Measurements from ENCODE around the gene IGFBP1.
A peak's percentile ranks its signal among the peaks of the same experiment; 100 is the strongest.

Gene IGFBP1

GRCh38 chr7:45909561-45909960 lies 21.3 kb downstream of the IGFBP1 start:
- no peak for DNase-seq

GRCh38 chr7:45910855-45911254 lies 22.6 kb downstream of the IGFBP1 start:
- no peak for DNase-seq

- no peak for DNase-seq
Measured at GRCh38 chr7:45911311-45911710, 23.0 kb downstream of the IGFBP1 start.

GRCh38 chr7:45912972-45913371 lies 24.7 kb downstream of the IGFBP1 start:
- no peak for DNase-seq

- no peak for DNase-seq
Measured at GRCh38 chr7:45914911-45915310, 26.6 kb downstream of the IGFBP1 start.

GRCh38 chr7:45915606-45916005 lies 27.3 kb downstream of the IGFBP1 start:
- DNase-seq = no peak

- no peak for DNase-seq
Measured at GRCh38 chr7:45917064-45917463, 28.8 kb downstream of the IGFBP1 start.

GRCh38 chr7:45917658-45918057 lies 29.4 kb downstream of the IGFBP1 start:
- peak; percentile 49 to 58 for DNase-seq

- no peak for DNase-seq
Measured at GRCh38 chr7:45918556-45918955, 30.3 kb downstream of the IGFBP1 start.

- peak in 1 of 2 donors; percentile 10 for DNase-seq
Measured at GRCh38 chr7:45919231-45919784, 31.0 kb downstream of the IGFBP1 start.

GRCh38 chr7:45919993-45920459 lies 31.7 kb downstream of the IGFBP1 start:
- no peak for DNase-seq

GRCh38 chr7:45920502-45921380 lies 32.5 kb downstream of the IGFBP1 start, which contains the start of gene IGFBP3:
IGFBP3 (minus strand) TSS chr7:45921272; CDS start chr7:45921140, 132 bp downstream.
- DNase-seq = no peak

- DNase-seq = no peak
Measured at GRCh38 chr7:45921381-45921698, 33.1 kb downstream of the IGFBP1 start.

- DNase-seq = peak in 1 of 2 donors; percentile 31
Measured at GRCh38 chr7:45921699-45922519, 33.6 kb downstream of the IGFBP1 start.

GRCh38 chr7:45922810-45923209 lies 34.5 kb downstream of the IGFBP1 start:
- no peak for DNase-seq

- peak; percentile 51 to 64 for DNase-seq
Measured at GRCh38 chr7:45923290-45923689, 35.0 kb downstream of the IGFBP1 start.

GRCh38 chr7:45923818-45924217 lies 35.5 kb downstream of the IGFBP1 start:
- DNase-seq = no peak

- DNase-seq = no peak
Measured at GRCh38 chr7:45924283-45924682, 36.0 kb downstream of the IGFBP1 start.

GRCh38 chr7:45927721-45928120 lies 39.4 kb downstream of the IGFBP1 start:
- DNase-seq = no peak

- DNase-seq = no peak
Measured at GRCh38 chr7:45930967-45931366, 42.7 kb downstream of the IGFBP1 start.

GRCh38 chr7:45937301-45937700 lies 49.0 kb downstream of the IGFBP1 start:
- DNase-seq = no peak

GRCh38 chr7:45937862-45938261 lies 49.6 kb downstream of the IGFBP1 start:
- no peak for DNase-seq

GRCh38 chr7:45938626-45939302 lies 50.5 kb downstream of the IGFBP1 start:
- DNase-seq = no peak

All from hippocampal formation (tissue), 2 donors.